H9 (cell line): Measurements from ENCODE around the gene LPP. TPM values are rescaled to one million over a fixed set of nuclear protein-coding genes. Genes with fewer than 3 reads are reported as not detected.

Source experiments
- DNase-seq: peaks from one replicate; pipeline ENCODE4 v3.0.0-alpha.2; 2017
- H2AFZ ChIP-seq: one replicate; pipeline ENCODE4 v1.6.1; 2013; ENCODE audit warnings: mild to moderate bottlenecking, low read length, control low read depth, moderate library complexity
- H2AK5ac ChIP-seq: 2 replicates; pipeline ENCODE4 v1.6.1; 2013; ENCODE audit warnings: low read length, control low read depth, mixed read lengths; ENCODE audit not compliant: insufficient read length
- H2BK120ac ChIP-seq: one replicate; pipeline ENCODE4 v1.6.1; 2013; ENCODE audit warnings: low read depth, mild to moderate bottlenecking, low read length, control low read depth, inconsistent platforms; ENCODE audit not compliant: poor library complexity, severe bottlenecking
- H2BK12ac ChIP-seq: 2 replicates; pipeline ENCODE4 v1.6.1; 2013; ENCODE audit warnings: low read length, control low read depth, mixed read lengths, low read depth; ENCODE audit not compliant: insufficient read length
- H2BK15ac ChIP-seq: 2 replicates; pipeline ENCODE4 v1.6.1; 2013; ENCODE audit warnings: low read depth, low read length, control low read depth
- H2BK20ac ChIP-seq: one replicate; pipeline ENCODE4 v1.6.1; 2013; ENCODE audit warnings: low read depth, mild to moderate bottlenecking, low read length, control low read depth, inconsistent platforms; ENCODE audit not compliant: poor library complexity, severe bottlenecking
- H2BK5ac ChIP-seq: 2 replicates; pipeline ENCODE4 v1.6.1; 2013; ENCODE audit warnings: low read length, control low read depth, mixed read lengths; ENCODE audit not compliant: insufficient read length
- H3K14ac ChIP-seq: 2 replicates; pipeline ENCODE4 v1.6.1; 2013; ENCODE audit warnings: low read length, control low read depth; ENCODE audit not compliant: insufficient read depth
- H3K18ac ChIP-seq: 2 replicates; pipeline ENCODE4 v1.6.1; 2013; ENCODE audit warnings: low read depth, mild to moderate bottlenecking, mixed read lengths, low read length, control low read depth; ENCODE audit not compliant: insufficient read length
- H3K23ac ChIP-seq: 2 replicates; pipeline ENCODE4 v1.6.1; 2013; ENCODE audit warnings: low read length, control low read depth, mixed read lengths, low read depth; ENCODE audit not compliant: insufficient read length
- H3K23me2 ChIP-seq: 2 replicates; pipeline ENCODE4 v1.6.1; 2013; ENCODE audit warnings: low read depth, mild to moderate bottlenecking, mixed read lengths, low read length, control low read depth; ENCODE audit not compliant: insufficient read length, poor library complexity, severe bottlenecking
- H3K27ac ChIP-seq: 2 replicates; pipeline ENCODE4 v1.5.1; 2013; ENCODE audit warnings: low read length, control low read depth, mixed read lengths, low read depth; ENCODE audit not compliant: insufficient read length
- H3K27me3 ChIP-seq: 2 replicates; pipeline ENCODE4 v1.6.1; 2013; ENCODE audit warnings: low read length, control low read depth, inconsistent platforms; ENCODE audit not compliant: insufficient read depth
- H3K4ac ChIP-seq: 2 replicates; pipeline ENCODE4 v1.6.1; 2013; ENCODE audit warnings: low read depth, mild to moderate bottlenecking, control low read depth, inconsistent platforms, low read length, moderate library complexity
- H3K4me1 ChIP-seq: 2 replicates; pipeline ENCODE4 v1.6.1; 2013; ENCODE audit warnings: low read length, control low read depth, inconsistent platforms; ENCODE audit not compliant: insufficient read depth
- H3K4me2 ChIP-seq: 2 replicates; pipeline ENCODE4 v1.6.1; 2013; ENCODE audit warnings: low read length, control low read depth, mixed read lengths; ENCODE audit not compliant: insufficient read length, insufficient read depth
- H3K56ac ChIP-seq: 2 replicates; pipeline ENCODE4 v1.6.1; 2013; ENCODE audit warnings: low read depth, mild to moderate bottlenecking, mixed read lengths, low read length, control low read depth; ENCODE audit not compliant: insufficient read length
- H3K79me1 ChIP-seq: 2 replicates; pipeline ENCODE4 v1.6.1; 2013; ENCODE audit warnings: low read depth, mild to moderate bottlenecking, moderate library complexity, low read length, control low read depth, inconsistent platforms; ENCODE audit not compliant: insufficient read depth, poor library complexity, severe bottlenecking
- H3K79me2 ChIP-seq: 2 replicates; pipeline ENCODE4 v1.6.1; 2013; ENCODE audit warnings: low read length, control low read depth, inconsistent platforms; ENCODE audit not compliant: insufficient read depth
- H3K9ac ChIP-seq: 2 replicates; pipeline ENCODE4 v1.6.1; 2013; ENCODE audit warnings: low read length, control low read depth, mixed read lengths; ENCODE audit not compliant: insufficient read length; ENCODE audit errors: extremely low read depth
- H3K9me3 ChIP-seq: one replicate; pipeline ENCODE4 v1.6.1; 2013; ENCODE audit warnings: low read depth, low read length, inconsistent platforms; ENCODE audit not compliant: control insufficient read depth
- H3T11ph ChIP-seq: one replicate; pipeline ENCODE4 v1.6.1; 2013; ENCODE audit warnings: mild to moderate bottlenecking, low read length, control low read depth, inconsistent platforms
- H4K20me1 ChIP-seq: one replicate; pipeline ENCODE4 v1.6.1; 2013; ENCODE audit not compliant: control insufficient read depth, insufficient read length, insufficient read depth
- H4K5ac ChIP-seq: 2 replicates; pipeline ENCODE4 v1.6.1; 2013; ENCODE audit warnings: low read depth, mild to moderate bottlenecking, mixed read lengths, low read length, control low read depth; ENCODE audit not compliant: insufficient read length
- H4K8ac ChIP-seq: replicated peaks from 2 replicates; pipeline ENCODE4 v1.6.1; 2013; ENCODE audit warnings: low read length, control low read depth, mixed read lengths, low read depth; ENCODE audit not compliant: insufficient read length
- H4K91ac ChIP-seq: 2 replicates; pipeline ENCODE4 v1.6.1; 2013; ENCODE audit warnings: low read depth, mild to moderate bottlenecking, moderate library complexity, mixed read lengths, low read length, control low read depth; ENCODE audit not compliant: insufficient read length
- H3K27ac Mint-ChIP-seq, 3 experiments: 2 replicates in 2 of 3; 3 replicates in 1 of 3; pipeline ENCODE4 v1.8.0; 2020 to 2021; ENCODE audit warnings: mixed read lengths in 3 of 3, mild to moderate bottlenecking in 1 of 3, moderate library complexity in 1 of 3
- H3K27me3 Mint-ChIP-seq: 2 replicates; pipeline ENCODE4 v1.8.0; 2021; ENCODE audit warnings: low read depth, mild to moderate bottlenecking, moderate library complexity, mixed read lengths
- H3K36me3 Mint-ChIP-seq, 3 experiments: 2 replicates in 2 of 3; 3 replicates in 1 of 3; pipeline ENCODE4 v1.8.0; 2020 to 2021; ENCODE audit warnings: low read depth in 3 of 3, mixed read lengths in 3 of 3; ENCODE audit not compliant: insufficient read depth in 1 of 3
- H3K4me1 Mint-ChIP-seq, 2 experiments: 2 replicates each; pipeline ENCODE4 v1.8.0; 2020; ENCODE audit warnings: mixed read lengths in 2 of 2
- H3K4me3 Mint-ChIP-seq, 2 experiments: 2 replicates in 1 of 2; 3 replicates in 1 of 2; pipeline ENCODE4 v1.8.0; 2020 to 2021; ENCODE audit warnings: mild to moderate bottlenecking in 2 of 2, mixed read lengths in 2 of 2, moderate library complexity in 1 of 2
- H3K9me3 Mint-ChIP-seq, 2 experiments: 2 replicates in 1 of 2; 3 replicates in 1 of 2; pipeline ENCODE4 v1.8.0; 2020; ENCODE audit warnings: mild to moderate bottlenecking in 2 of 2, mixed read lengths in 2 of 2, moderate library complexity in 1 of 2
- WGBS: extraction: QIAGEN DNeasy Blood & Tissue Kit; methylation state at CpG from one replicate; pipeline ENCODE4 v1.1.7; 2013; ENCODE audit warnings: missing lambda C conversion rate, low lambda C conversion rate, mixed read lengths; ENCODE audit not compliant: insufficient read length; ENCODE audit errors: extremely low coverage; 5-methylcytosine and 5-hydroxymethylcytosine counted together
- total RNA-seq: library from RNA; stranded (reverse); gene quantifications from 2 replicates; pipeline ENCODE4 v1.2.1, GENCODE V29; 2021
- TF ChIP-seq, protein P1 (sequence below): fragments of 200-600 bp; sonication (generic); conservative IDR thresholded peaks from 3 replicates; pipeline ENCODE4 v1.8.0; 2021; ENCODE audit warnings: antibody characterized with exemption, mild to moderate bottlenecking

LPP gene
- total RNA-seq, 1 experiment from 2014 or later: 64.6 TPM

DNA sequence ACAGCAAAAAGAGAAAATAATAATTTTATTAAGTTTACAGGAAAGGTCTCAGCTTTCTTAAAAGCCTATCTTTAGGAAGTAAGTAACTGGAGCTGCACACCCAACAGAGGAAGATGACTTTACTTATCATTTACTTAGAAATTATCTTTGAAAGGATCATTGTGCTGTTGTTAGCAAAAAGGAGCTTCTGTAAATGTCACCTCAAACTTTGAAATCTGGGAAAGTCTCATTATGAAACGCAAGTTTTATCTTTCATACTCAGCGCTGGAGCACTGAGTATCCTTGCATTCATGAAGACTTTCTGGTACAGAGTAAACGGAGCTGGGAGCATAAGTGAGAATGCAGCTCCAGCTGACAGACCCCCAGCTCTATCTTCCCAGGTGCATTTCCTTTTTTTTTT is 526.6 kb downstream of the LPP start:
- no peak for DNase-seq
- Histone ChIP-seq H4K20me1 (no peaks in the 10 kb centered on the region), H3K18ac (no peak overlapping the region), H3K23me2 (no peaks in the 10 kb centered on the region), H2BK12ac (no peak overlapping the region), H3K56ac (no peak overlapping the region), H3K79me2 (no peaks in the 10 kb centered on the region), H3K9me3 (no peaks in the 10 kb centered on the region), H2BK120ac (no peak overlapping the region), H2BK5ac (no peak overlapping the region), H3K4ac (no peak overlapping the region), H3K4me1 (no peaks in the 10 kb centered on the region), H3K27me3 (no peaks in the 10 kb centered on the region), H3K79me1 (no peaks in the 10 kb centered on the region), H2BK20ac (no peak overlapping the region), H4K8ac (no peak overlapping the region), H3T11ph (no peak overlapping the region), H3K4me2 (no peak overlapping the region), H4K91ac (no peak overlapping the region), H3K9ac (no peak overlapping the region), H3K23ac (no peak overlapping the region), H2AFZ (no peak overlapping the region), H2BK15ac (no peak overlapping the region), H2AK5ac (no peak overlapping the region), H3K14ac (no peak overlapping the region), H3K27ac (no peak overlapping the region), H4K5ac (no peak overlapping the region)
- Mint-ChIP-seq H3K36me3 (peaks cover 0 to 2% (median 0%) of the 10 kb centered on the region in 3 experiments; a peak in 2 of 7 replicates), H3K9me3 (peaks cover 0 to 4% of the 10 kb centered on the region in 2 experiments; a peak in 1 of 5 replicates), H3K4me3 (no peak overlapping the region), H3K27ac (no peak overlapping the region), H3K4me1 (peaks cover 6% of the 10 kb centered on the region in 2 experiments), H3K27me3 (no peaks in the 10 kb centered on the region)
- no CpG with 5 or more reads among the region's 3 CpGs for WGBS
- TF ChIP-seq, protein P1, sequence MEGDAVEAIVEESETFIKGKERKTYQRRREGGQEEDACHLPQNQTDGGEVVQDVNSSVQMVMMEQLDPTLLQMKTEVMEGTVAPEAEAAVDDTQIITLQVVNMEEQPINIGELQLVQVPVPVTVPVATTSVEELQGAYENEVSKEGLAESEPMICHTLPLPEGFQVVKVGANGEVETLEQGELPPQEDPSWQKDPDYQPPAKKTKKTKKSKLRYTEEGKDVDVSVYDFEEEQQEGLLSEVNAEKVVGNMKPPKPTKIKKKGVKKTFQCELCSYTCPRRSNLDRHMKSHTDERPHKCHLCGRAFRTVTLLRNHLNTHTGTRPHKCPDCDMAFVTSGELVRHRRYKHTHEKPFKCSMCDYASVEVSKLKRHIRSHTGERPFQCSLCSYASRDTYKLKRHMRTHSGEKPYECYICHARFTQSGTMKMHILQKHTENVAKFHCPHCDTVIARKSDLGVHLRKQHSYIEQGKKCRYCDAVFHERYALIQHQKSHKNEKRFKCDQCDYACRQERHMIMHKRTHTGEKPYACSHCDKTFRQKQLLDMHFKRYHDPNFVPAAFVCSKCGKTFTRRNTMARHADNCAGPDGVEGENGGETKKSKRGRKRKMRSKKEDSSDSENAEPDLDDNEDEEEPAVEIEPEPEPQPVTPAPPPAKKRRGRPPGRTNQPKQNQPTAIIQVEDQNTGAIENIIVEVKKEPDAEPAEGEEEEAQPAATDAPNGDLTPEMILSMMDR: no peak
